ENCODE measurements around the gene ABL2.

- no peak for TF ChIP-seq MAX (IDR thresholded peaks at IDR 0.05)
- TF ChIP-seq FOXM1 (IDR thresholded peaks at IDR 0.05; ENCODE audit: borderline replicate concordance, low read depth) = no peak
These were observed 121.5 kb downstream of the ABL2 start for GRCh38 chr1:179107706-179108629.
